GM21447 (cell line): Measurements from ENCODE around the gene UGT2B7.

Source experiments
- ATAC-seq: cut with Tn5 transposase; IDR thresholded peaks from one replicate; pipeline ENCODE4 v1.9.1; 2021; ENCODE audit not compliant: unreplicated experiment

The UGT2B7 gene

GRCh38 chr4:69147334-69147733, 51.1 kb downstream of the UGT2B7 start:
- ATAC-seq: no peak

GRCh38 chr4:69154021-69154420, 57.7 kb downstream of the UGT2B7 start:
- no peak for ATAC-seq

GRCh38 chr4:69156913-69157312, 60.6 kb downstream of the UGT2B7 start:
- ATAC-seq: no peak
